ENCODE data around the gene B4GALT1.

Gene B4GALT1

DNA sequence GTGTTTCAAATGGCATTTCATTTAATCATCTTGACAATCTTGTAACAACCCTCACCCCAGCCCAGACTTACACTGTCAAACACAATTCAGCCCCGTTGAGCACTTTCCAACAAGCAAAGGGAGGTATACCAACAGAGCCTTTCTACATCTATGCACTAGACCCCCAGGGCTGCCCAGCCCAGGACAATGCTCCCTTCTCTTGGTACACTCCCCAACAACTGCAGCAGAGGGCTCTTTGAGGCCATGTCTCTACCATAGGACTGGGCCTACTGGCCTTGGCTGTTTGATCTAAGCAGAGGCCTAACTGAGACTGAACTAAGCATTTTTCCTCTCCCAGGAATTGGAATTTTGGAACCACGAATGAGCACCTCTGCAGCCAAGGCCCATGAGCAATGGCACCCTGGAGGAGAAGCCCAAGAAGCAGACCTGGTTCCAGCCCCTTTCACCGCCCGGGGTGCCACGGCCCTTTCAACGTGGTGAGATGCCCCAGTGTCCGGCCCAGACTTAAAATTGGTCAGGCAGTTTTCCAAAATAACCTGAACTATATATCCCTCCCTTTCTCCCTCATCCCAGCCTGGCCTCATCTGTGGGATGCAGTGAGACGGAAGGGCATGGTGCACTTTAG, 43.6 kb downstream of the B4GALT1 start:
- no peak for DNase-seq

DNA sequence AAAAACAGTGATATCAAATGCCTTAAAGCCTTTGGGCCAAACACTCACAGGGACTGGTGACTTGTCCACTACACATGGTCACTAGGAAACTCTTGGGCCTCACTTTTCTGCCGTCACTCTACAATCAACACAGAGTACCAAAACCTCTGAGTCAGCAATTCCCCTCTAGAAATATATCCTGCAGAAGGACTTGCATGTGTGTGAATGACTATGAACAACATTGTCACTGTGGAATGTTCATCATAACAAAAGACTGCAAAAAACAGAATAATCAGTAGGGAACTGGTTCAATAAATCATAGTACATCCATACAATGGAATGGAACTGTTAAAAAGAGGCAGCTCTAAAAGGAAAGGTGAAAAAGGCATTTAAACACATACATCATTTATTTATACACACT, 46.5 kb downstream of the B4GALT1 start:
- DNase-seq = no peak

DNA sequence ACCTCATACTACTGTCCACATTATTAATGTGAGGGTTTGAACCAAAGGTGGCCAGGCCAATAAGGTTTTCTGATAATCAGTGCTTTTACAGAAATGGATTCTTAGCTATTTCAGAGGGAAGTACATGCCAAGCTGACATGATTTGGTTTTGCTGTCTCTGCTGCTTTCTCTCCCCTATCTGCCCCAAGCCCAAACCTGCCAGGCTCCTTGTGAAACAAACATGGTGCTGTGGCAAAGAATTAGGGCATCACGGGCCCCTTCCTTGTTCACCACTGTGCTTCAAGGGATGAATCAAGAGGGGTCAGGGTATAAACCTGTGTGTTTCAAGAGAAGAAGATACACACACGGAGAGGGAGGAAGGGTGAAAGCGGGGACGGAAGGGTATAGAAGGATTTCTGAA, 49.3 kb downstream of the B4GALT1 start:
- DNase-seq = no peak

DNA sequence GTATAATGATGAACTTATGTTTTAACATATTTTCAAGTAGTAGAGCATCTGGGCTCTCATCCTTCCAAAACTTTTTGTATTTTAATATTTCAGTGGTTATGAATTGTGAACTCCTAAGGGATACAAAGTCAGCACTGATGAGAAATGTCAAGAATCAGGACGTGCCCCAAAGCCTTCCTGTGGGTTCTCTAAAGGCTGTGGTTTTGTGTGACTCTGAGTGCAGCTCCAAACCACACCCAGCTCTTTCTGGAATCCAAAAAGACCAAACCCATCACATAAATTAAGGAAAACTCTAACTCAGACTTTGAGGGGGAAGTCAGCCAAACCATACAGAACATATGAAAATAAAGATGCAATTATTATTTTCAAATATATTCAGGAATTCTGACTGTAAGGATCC, 49.8 kb downstream of the B4GALT1 start:
- no peak for DNase-seq

DNA sequence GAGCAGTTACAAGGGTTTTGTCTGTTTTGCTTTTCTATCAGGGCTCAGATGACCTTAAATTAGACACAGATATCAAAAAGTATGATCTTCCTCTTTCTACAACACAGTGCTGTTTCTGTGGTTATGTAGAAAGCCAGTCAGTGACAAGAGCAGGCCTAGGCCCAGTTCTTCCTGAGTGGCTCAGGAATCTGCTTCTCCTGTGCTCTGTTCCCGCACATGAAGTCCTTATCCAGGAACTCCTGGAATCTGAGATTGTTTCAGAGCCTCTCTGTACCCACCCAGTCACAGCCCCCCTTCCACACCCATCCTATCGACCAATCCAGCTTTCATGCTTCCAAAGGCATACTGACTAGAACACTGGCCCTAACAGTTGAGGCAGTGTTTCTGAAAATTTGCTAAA, 50.3 kb downstream of the B4GALT1 start:
- DNase-seq = no peak

DNA sequence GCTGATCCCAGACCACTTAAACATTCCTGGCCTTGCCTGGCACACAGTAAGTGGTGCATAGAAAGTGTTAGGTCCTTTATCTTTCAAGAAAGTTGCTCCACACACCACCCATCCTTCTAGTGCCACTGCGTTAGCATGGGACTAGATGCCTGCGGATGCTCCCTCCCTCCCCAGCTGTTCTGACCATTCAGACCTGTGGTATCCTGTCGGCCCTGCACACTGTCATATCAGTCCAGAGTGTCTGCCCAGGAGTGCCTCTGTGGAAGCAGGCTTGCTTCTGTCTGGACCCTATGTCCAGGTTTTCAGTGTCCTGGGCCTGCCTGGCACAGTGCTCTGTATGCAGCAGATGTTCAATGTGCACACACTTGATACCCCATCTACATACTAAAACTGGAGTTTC, 52.4 kb downstream of the B4GALT1 start:
- DNase-seq = no peak

DNA sequence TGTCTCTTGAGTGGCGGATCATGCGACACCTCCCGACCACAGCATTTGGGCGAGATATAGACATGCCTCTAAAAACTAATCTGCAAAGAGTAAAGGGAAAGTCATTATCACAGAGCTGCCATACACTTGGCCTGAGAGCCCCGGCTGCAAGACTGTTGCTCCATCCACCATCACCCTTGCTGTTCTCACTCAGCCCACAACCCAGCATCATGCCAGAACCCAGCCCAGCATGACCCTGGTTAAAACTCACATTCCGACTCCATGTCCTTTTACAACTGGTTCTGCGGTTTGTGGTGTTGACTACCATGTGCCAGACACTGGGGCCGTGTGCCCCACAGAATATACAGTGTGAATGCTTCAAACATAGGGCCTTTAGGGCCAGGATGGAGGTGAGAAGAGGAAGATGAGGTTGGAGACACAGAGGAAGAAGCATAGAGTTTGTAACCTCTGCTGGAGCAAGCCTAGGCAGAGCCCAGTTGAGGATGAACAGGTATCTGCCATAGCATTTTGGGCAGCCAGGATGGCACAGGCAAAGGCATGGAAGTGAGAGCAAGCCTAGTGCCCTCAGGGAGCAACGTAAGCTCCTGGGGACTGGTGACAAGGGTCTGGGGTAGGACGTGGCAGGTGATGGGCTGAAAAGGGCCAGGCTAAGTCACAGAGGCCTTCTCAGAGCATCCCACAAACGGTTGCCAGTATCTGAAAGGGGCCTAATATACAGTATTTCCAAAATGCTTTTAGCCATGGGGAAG, 53.2 kb downstream of the B4GALT1 start:
- no peak for DNase-seq

DNA sequence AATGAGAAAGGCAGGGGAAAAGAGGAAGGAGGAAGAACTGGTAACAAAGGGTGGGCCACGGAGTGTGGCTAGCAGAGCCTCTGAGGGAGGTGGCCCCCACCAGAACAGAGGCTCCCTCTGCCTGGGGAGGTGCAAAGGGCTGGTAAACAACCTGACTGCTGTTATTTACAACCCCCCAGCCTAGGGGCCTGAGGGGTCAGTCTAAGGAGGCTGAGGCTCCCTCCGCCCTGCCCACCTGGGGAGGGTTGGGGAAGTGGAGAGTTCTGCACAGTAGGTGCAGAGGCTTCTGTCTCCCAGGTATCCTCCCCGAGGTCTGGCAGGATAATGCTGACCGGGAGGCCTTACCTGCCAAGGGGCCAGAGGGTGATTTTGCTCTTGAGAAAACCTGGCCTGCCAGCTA, 55.0 kb downstream of the B4GALT1 start:
- no peak for DNase-seq

DNA sequence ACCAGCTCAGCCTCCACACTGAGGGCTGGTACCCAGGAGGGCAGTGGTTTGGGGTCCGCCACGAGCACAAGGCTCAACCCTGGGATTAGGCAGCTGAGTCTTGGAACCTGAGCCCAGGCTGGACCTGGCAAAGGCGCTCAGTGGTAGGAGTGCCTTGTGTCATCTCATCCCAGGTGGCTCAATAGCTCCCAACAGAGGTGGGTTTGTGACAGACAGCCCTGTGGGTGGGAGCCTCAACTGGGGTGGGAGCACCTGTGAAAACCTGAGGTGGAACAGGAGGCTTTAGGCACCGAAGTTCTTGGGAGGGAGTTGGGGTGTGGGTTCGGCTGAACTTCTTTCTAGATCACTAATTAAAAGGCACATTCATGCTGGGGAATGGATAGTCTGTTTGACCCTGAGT, 55.5 kb downstream of the B4GALT1 start:
- no peak for DNase-seq

DNA sequence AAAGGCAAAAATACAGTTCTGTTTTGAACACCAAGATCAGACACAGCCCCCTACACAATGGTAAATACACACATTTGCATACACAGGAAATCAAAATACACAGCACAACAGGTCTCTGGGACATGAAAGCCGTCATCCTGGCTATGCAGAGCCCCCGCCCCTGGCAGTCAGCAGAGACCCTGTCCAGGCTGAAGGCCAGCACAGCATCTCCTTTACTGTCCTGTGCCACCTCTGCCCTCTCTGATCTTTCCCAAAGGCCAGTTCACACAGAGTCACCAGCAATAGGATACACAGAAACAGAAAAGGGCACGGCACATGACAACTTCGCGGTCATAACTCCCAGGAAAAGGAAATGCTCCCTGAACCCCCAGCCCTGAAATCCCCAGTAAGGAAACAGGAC, 56.5 kb downstream of the B4GALT1 start:
- no peak for DNase-seq

DNA sequence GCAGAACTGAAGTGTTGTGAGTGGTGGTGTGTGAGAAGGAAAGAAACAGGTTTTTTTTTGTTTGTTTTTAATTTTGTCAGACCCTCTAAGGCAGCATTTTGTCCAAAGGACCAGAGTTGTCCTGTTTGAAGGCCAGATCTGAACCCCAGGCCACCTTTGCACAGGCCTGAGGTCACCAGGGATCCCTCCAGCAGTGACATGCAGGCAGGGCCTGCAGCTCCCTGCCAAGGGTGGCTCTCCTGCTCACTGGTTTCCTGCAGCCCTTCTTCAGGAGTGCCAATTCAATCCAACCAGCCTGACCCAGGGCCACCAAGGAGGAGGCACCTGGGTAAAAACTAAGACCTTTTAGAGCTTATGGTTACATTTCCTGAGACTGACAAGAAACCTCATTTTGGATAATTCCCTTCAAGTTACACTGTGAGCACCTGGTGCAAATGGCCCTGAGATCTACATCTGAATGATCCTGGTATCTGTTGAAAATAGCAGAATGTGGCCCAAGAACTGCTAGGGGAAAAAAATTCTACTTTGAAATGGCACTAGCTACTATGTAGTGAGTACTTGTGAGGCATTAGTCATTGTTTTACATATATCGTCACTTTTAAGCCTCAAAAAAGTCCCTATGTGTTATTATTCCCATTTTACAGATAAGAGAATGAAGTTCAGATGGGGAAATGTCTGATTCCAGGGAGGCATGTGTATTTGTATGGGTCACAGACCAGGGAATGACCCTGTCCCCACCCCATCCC, 57.1 kb downstream of the B4GALT1 start:
- DNase-seq = no peak

DNA sequence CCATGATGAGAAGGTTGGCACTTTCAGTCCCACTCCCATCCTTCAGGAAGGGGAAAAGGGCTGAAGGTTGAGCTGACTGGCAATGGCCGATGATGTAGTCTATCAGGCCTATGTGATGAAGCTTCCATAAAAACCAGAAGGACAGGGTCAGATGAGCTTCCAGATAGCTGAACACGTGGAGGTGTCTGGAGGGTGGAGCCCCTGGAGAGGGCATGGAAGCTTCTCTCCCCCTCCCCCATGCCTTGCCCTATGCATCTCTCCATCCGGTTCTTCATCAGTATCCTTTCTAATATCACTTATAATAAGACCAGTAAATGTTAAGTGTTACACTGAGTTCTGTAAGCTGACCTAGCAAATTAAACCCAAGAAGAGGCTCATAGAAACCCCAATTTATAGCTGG, 58.0 kb downstream of the B4GALT1 start:
- DNase-seq = no peak

DNA sequence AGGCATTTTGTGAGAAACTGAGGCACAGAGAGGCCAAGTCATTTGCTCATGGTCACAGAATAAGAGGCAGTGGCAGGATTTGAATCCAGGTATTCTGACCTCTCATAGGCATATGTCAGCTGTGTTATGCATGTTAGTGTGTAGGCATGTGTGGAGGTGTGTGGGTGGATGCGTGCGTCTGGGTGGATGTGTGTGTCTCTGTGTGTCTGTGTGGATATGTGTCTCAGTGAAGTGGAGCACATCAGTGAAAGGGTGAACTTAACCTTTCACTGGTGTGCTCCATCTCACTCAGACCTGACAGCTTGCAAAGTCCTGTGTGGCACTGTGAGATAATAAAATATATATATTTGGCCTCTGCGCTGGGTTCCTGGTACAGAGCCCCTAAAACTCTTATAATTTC, 58.7 kb downstream of the B4GALT1 start:
- no peak for DNase-seq

DNA sequence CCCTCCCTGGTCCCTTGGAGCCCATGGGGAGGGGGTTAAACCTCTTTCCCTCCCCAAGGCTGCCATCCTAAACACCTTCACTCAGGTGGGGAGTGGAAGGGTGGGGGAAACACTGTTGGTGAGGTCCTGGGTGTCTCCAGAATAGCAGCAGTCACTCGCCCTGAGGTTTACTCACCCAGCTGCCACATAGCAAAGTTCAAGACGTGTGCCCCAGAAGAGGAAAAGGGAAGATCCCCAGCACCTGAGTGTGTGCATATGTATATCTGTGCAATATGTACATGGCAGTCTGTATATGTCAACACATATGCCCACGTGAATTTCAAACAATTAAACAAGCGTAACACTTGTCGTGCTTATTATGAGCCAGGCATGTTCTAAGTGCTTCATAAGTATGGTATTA, 59.4 kb downstream of the B4GALT1 start:
- DNase-seq = no peak

DNA sequence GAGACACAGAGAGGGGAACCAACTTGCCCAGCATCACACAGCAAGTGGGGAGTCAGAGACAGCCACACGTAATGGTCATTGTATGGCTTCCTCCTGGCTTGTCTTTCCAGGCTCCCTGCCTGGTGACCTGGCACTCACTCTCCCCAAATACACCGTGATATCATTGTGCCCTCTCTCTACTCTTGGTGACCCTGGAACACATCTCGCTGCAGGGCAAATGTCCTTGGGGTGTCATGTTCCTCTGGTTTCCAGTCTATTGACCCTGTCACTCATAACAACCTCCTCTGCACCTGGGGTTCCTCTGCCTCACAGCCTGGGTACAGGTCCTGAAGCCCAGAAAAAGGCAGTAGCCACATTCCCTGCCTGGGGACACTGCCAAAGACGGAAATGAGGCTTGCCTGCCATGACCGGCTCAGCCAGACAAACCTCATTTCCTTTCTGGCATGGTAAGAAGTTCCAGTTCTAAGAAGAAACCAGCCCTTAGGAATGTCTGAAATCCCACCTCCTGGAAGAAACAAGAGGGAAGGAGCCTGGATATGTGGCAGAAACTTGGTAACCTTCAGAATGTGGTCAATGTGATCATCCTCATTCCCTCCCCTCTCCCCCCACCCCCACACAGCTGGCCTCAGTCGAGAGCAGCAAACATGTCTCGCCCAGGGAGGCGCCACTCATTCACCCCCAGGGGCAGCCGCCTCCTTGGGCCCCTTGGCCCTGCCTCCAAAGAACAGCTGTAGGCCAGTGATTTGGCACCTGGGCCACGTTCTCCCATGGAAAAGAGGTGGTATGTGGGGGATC, 60.1 kb downstream of the B4GALT1 start:
- DNase-seq = no peak

DNA sequence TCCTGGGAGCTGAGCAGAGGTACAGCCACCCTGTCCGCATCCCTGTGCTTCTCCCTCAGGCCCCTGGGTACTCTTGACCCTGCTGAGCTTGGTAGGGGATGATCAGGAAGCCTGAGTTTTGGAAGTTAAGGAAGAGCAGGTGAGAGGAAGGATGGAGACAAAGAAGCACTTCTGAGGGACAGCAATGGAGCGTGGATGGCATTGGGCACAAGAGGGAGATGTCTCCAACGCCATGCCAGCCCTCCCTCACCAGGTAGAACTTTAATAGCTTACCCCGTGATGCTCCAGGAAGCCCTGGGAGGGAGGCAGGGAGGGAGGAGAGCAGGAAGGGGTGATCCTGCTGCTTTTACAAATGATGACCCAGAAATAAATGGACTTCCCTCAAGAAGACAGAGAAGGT, 60.8 kb downstream of the B4GALT1 start:
- DNase-seq = no peak

DNA sequence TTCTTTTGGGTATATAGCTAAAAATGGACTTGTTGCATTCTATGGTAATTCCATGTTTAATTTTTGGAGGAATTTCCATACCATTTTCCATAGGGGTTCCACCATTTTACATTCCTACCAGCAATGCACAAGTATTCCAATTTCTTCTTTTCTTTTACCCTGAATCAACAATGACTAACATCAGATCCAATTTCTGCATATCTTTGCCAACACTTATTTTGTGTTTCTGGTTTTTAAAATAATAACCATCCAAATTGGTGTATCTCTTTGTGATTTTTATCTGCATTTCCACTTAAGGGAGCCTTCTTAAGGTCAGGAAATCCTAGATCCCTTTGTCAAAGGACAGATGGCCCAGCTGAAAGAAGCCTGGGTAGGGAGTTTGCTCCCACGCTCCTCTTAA, 61.2 kb downstream of the B4GALT1 start:
- no peak for DNase-seq

DNA sequence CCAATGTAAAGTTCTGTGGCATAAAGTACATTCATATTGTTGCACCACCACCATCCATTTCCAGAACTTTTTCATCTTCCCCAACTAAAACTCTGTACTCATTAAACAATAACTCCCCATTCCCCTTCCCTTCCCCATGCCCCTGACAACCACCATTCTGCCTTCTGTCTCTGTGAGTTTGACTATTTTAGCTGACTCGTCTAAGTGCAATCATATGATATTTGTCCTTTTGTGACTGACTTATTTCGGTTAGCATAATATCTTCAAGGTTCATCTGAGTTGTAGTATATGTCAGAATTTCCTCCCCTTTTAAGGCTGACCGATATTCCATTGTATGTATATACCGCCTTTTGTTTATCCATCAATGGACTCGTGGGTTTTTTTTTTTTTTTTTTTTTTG, 61.6 kb downstream of the B4GALT1 start:
- DNase-seq = no peak

DNA sequence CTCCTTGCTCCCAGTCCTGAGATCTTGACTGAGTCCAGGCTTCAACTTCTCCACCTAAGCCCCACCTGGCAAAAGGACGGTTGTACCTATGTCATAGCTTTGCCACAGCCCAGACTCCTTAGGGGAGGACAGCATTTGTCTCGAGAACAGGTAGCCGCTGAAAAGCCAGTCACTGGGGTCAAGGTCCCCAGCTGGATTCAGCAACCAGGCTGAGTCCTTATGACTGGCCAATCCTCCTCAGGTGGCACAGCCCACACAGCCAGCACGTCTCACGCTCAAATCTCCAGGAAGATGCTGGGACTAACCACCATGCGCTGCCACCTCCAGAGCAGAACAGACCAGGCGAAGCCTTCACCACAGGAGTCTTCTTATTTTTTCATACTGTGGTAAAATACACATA, 62.7 kb downstream of the B4GALT1 start:
- no peak for DNase-seq

DNA sequence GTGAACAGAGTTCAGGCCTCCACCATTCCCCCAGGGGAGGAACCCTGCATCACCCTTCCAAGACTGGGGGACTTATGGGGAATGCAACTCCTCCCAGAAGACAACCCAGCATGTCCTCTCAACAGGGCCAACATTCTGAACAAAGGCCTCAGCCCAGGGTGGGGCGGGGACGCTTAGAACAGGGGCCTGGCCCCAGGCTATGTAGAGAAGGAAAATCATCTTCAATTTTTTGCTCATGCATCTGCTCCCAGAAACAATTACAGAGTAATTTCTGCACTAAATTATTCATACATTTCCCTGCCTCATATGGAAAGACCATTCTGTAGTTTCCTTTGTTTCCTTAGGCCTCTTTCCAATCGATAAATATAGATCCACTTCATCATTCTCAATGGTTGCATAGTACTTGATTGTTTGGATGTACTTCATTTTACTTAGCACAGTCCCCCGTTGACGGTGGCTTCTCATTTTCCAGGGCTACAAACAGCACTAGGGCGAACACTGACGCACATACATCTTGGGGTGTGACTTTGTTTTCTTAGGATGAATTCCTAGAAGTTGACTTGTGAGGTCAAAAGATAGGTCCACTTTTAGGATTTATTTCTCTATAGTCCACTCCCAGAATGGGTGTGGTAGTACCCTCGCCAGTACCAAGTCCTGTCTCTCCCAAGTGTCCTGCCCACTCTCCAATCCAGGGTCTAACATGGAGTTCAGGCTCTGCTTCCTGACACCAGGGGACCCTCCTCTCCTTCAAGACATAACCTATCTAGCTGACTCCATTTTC, 63.4 kb downstream of the B4GALT1 start:
- no peak for DNase-seq

DNA sequence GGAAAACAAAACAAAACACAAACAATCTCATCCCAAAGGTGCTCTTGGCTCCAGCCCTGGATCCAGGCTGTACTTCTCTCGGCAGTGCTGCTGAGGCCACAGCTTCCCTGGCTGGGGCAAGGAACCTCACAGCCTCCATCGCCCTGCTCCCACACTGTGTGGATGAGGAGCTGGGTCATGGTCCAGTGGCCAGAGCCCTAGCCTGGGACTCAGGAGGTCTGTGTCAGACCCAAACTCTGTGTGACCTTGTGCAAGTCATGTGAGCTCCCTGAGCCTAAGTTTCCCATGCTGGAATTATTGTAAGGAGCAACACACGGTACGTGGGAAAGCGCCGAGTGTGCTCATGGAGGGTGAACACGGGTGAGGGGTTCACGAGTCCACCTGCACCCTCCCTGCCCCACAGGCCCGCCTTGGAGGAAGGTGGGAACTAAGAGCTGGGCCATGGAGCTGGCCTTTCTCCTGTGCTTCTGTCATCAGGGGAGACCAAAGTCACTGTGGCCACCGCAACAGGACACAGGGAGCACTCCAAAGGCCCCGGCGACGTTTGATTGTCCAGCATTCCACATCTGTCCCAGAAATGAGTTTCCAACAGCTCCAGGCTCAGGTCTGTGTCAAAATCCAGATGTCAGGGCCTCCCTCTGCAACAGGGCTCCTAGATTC, 64.5 kb downstream of the B4GALT1 start:
- DNase-seq = no peak
